Endometrial microvascular endothelial cells (primary cell): ENCODE data around the gene TYROBP. TPM values are rescaled to one million over a fixed set of nuclear protein-coding genes. Genes with fewer than 3 reads are reported as not detected.
"Not testable (repeated sequence)": the region's sequence is repeated elsewhere in the genome, so short reads cannot be mapped to it uniquely, and the experiment has no call there.

ENCODE experiments used
- in situ Hi-C: cut with HindIII; loops from 2 replicates; pipeline ENCODE4 v1.10.0; 2017; ENCODE audit warnings: low sequenced_read_pairs, low pct_unique_long_range_greater_than_20kb; ENCODE audit errors: inconsistent ontology term
- total RNA-seq: library from RNA; depleted of rRNA; stranded (reverse); fragments of >200 nt; gene quantifications from one replicate; pipeline ENCODE4 v1.2.3, GENCODE V29; 2015; ENCODE audit errors: inconsistent ontology term

Gene TYROBP
- total RNA-seq = not detected

DNA sequence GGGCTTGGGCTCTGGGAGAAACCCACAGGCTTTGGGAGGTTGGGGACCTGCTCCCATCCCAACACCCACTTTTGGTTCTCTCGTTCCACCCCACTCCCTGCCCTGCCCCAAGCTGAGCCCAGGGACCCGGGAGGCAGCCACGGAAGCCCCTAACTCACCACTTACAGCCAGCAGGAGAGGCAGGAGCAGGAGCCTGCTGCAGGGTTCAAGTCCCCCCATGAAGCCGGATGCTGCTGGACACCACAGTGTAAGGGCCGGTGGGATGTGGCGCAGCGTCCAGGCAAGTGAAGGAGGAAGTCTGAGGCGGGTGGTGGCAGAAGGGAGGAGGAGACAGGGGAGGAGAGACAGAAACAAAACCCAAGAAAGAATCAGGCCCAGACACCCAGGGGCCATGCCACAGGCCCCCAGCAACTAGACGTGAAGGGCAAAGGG is at the start of gene TYROBP:
Gene TYROBP (minus strand): TSS at position 286 of the 432 bp plus-strand sequence. CDS start 67 bp downstream, at position 219.
- in situ Hi-C loops = no loop called here

- in situ Hi-C loops = not testable (repeated sequence)
Observed at GRCh38 chr19:35957411-35957810, 49.3 kb upstream of the TYROBP start.

GRCh38 chr19:35955881-35956634 is 48.0 kb upstream of the TYROBP start:
- in situ Hi-C loops = no loop called here

DNA sequence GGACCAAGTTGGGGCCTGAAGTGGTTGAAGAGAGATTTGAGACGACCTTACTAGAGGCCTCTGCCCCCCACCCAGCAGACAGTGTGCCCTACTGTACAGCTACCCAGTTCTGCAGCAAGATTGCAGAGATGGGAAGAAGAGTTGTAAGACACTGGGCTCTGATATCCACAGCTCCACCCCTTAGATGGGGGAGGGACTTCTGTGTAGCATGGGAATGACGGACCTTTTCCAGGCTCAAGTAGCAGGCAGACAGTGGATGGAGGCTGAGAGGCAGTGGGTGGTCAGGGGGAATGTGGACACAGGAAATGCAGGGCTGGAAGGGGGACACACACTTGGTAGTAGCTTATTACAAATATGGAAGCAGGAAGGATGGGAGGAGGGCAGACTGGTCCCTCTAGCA is 41.0 kb upstream of the TYROBP start:
- in situ Hi-C loops = no loop called here

DNA sequence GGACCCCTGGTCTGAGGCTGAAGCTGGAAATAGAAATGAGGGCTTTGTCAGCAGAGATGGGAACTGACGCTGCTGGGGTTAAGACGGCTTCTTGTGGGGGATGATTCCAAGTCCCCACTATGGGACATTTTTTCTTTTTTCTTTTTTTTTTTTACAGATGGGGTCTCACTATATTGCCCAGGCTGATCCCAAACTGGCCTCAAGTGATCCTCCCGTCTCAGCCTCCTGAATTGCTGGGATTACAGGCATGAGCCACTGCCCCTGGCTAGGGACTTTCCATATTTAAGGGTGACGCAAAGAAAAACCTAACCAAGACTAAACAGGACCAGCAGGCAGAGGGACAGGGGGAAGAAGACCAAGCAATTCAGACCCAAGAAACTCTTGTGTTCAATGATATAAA is 38.1 kb upstream of the TYROBP start:
- in situ Hi-C loops = no loop called here

GRCh38 chr19:35945121-35945790 is 37.2 kb upstream of the TYROBP start:
- in situ Hi-C loops = no loop called here

- in situ Hi-C loops = no loop called here
Observed at GRCh38 chr19:35944556-35944955, 36.5 kb upstream of the TYROBP start.

- in situ Hi-C loops = no loop called here
Observed at GRCh38 chr19:35943321-35944301, 35.5 kb upstream of the TYROBP start.

- in situ Hi-C loops = no loop called here
Observed at GRCh38 chr19:35942235-35942634, 34.1 kb upstream of the TYROBP start.

DNA sequence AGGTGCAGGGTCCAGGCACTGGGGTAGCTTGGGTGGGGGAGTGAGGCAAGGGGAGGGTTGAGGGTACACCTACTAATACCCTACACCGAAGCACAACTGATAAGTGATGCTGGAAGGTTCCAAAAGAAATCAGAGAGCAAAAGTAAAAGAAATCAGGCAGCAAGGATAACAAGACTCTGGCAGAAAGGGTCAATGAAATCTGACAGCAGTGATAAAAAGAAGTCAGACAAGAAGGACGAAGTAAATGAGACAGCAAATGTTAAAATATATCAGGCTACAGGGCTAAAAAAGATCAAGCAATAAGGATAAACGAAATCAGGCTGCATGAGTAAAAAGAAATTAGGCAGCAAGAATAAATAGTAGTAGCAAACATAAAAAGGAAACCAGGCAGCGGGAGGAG is 32.7 kb upstream of the TYROBP start:
- in situ Hi-C loops = no loop called here

DNA sequence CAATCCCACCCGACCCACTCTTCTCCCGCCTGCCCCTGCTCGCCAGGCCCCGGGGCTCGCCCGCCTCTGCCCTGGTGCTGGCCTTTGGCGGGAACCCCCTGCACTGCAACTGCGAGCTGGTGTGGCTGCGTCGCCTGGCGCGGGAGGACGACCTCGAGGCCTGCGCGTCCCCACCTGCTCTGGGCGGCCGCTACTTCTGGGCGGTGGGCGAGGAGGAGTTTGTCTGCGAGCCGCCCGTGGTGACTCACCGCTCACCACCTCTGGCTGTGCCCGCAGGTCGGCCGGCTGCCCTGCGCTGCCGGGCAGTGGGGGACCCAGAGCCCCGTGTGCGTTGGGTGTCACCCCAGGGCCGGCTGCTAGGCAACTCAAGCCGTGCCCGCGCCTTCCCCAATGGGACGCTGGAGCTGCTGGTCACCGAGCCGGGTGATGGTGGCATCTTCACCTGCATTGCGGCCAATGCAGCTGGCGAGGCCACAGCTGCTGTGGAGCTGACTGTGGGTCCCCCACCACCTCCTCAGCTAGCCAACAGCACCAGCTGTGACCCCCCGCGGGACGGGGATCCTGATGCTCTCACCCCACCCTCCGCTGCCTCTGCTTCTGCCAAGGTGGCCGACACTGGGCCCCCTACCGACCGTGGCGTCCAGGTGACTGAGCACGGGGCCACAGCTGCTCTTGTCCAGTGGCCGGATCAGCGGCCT is 32.1 kb upstream of the TYROBP start:
- in situ Hi-C loops = no loop called here

- in situ Hi-C loops = no loop called here
Observed at GRCh38 chr19:35939307-35940077, 31.4 kb upstream of the TYROBP start.

- in situ Hi-C loops = no loop called here
Observed at GRCh38 chr19:35938282-35939224, 30.5 kb upstream of the TYROBP start.

DNA sequence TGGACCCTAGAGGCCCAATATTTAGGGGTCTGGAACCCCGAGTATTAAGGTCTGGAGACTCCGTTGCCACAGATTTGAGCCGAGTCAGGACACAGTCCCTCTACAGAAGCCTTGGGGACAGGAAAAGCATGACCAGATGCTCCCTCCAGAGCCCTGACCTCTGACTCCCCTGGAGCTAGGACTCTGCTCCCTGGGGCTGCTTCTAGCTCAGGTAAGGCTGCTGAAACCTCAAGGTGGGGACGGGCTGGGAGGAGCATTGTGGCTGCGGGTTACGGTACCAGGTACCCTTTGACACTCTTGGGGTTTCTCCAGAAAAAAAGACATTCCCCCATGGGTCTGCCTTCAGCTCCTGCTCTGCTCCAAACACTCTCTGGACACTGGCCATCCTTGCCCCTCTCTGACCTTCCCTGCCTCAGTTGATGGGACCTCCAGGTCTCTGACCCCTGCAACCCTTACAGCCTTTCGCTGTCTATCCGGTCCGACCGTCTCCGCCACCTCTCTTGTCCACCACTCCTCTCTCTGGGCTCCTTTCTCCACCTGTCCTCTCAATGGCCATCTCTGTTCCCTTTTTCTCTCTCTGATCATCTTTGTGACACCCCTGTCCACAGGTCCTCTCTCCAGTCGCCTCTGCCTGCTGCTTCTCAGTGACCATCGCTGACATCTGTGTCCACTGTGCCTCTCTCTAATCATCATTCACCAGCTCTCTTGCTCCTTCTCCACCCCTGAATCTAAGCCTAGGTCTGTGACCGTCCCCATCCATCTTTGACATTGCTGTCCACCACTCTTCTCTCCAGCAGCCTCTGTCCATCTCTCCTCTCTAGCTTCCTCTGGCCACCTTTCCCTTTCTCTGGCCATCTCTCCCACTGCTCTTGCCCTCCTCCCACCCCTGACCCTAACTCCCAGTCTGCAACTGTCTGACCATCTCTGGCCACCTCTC is 29.5 kb upstream of the TYROBP start:
- in situ Hi-C loops = no loop called here

GRCh38 chr19:35936738-35937268 is 28.7 kb upstream of the TYROBP start:
- in situ Hi-C loops = no loop called here
